ENCODE data around the gene GPATCH11. TPM values are rescaled to one million over a fixed set of nuclear protein-coding genes. Genes with fewer than 3 reads are reported as not detected.
A peak's percentile ranks its signal among the peaks of the same experiment; 100 is the strongest.

The GPATCH11 gene
- total RNA-seq, 1 donor from 2014 or later: 4.9 TPM

DNA sequence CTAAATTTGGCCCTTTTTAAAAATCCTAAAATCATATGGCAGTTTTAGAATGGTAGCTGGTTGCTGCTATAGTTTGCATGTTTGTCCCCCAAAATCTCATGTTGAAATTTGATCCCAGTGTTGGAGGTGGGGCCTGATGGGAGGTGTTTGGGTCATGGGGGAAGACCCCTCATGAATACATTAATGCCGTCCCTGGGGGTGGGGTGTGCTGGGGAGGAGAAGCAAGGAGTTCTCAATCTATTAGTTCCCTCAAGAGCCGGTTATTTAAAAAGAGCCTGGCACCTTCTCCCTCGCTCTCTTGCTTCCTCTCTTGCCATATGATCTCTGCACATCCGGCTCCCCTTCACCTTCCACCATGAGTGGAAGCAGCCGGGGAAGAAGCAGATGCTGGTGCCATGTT lies 20.8 kb downstream of the GPATCH11 start:
- no peak for DNase-seq (ENCODE audit: low read depth in 2 of 2)

DNA sequence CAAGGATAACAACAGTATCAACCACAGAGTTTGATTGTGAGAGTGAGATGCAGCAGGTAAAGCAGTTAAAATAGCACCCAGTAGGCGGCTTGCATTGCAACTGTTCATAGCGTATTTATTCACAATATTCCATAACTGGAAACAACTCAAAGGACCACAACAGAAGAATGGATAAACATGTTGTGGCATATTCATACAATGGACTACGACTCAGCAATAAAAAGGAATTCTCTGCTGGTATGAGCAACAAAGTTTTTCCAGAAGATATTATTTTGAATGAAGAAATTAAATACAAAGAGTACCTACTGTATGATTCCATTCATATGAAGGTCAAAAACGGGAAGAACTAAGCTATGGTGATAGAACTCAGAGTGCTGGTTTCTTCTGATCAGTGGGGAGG lies 25.2 kb downstream of the GPATCH11 start:
- DNase-seq (ENCODE audit: low read depth in 2 of 2): no peak

DNA sequence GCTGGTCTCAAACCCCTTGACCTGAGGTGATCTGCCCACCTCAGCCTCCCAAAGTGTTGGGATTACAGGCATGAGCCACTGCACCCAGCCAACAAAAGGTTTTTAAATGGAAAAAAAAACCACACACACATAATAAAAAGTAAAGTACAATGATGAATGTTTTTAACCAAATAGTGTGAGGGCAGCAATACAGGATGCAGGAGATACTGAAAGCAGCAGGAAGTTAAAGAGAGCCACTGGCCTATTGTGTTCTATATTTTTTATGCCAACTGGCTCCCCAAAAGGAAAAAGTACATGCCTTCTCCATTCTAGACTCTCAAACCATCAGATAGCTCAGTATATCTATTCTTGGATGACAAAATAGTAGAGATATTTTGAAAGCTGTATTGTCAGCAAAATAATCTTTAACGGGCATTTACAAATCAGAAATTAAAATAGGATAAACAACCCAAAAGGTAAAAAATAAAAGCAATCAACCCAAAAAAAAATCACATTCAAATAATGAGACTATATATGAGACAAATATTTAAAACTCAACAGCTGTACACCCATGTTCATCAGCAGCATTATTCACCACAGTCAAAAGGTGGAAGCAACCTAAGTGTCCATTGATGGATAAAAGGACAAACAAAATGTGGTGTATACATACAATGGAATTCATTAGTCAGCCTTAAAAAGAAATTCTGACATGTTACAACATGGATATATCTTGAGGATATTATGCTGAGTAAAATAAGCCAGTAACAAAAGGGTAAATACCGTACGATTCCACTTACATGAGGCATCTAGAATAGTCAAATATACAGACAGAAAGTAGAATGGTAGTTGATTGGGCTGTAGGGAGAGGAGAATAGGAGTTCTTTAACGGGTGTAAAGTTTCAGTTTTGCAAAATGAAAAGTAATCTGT lies 26.2 kb downstream of the GPATCH11 start:
- DNase-seq (ENCODE audit: low read depth in 2 of 2): peak; percentile 49 to 69

DNA sequence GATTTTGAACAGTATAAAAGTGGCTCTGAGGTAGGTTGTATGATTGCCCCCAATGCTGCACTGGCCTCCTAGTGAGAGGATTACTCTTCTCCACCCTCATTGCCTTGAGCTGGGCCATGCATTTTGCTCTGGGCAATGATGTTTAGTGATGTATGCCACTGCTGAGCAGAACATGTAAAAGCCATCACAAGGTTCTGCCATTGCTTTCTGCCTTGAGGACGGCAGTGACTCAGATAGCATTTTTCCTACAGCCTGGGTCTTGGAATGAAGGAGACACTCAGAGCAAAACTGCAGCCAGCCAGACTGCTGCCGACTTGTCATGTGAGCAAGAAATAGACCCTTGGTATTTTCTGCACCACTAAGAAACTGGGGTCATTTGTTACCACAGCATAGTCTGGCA lies 27.6 kb downstream of the GPATCH11 start:
- DNase-seq (ENCODE audit: low read depth in 2 of 2): no peak

DNA sequence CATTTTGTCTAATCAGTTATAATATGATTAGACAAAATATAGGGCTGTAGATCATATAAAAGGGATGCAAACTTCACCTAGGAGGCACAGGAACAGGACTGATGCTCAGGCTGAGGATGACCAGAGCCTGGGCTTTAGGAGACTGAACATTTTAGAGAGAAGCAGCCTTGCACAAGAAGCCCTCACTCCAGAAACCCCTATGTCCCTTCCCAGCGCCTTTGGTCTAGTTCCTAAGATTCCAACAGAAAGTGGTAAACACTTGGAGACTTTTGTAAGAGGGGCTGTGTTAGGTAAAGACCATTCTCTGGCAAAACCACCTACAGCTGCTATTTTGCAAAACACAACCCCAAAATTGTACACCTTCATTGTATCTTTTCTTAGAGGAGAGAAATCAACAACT lies 33.2 kb downstream of the GPATCH11 start:
- no peak for DNase-seq (ENCODE audit: low read depth in 2 of 2)

DNA sequence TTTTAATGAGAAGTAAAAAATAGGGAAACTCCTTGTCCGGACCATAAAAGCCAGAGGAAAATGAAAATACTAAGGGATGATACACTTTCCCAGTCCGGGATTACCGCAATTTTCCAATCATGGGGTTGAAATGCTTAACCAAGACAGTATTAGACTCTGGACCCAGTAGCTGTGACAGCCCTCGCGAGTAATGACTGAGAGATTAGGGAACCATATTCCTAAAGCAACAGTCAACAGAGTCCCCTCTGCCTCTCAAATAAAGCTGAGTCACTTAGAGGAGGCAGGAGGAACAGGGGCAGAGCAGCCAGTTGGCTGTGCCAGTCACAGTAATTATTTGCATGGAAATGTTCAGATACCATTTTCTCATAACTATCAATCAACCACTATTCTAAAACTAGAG lies 34.8 kb downstream of the GPATCH11 start:
- no peak for DNase-seq (ENCODE audit: low read depth in 2 of 2)

DNA sequence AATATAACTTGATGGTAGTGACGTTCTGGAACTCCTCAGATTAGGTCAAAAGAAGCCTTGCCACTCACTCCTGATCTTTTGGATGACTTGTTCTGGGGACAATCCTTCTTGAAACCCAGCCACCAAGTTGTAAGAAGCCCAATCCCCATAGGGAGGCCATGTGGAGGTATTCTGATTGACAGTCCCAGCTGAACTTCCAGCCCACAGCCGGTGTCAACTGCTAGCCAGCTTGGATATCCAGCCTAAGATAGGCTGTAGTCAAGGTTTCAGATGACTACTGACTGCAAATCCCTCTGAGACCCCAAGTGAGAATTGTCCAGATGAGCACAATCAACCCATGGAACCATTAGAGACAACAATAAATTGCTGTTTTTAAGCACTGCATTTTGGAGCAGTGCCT lies 41.1 kb downstream of the GPATCH11 start:
- no peak for DNase-seq (ENCODE audit: low read depth in 2 of 2)

DNA sequence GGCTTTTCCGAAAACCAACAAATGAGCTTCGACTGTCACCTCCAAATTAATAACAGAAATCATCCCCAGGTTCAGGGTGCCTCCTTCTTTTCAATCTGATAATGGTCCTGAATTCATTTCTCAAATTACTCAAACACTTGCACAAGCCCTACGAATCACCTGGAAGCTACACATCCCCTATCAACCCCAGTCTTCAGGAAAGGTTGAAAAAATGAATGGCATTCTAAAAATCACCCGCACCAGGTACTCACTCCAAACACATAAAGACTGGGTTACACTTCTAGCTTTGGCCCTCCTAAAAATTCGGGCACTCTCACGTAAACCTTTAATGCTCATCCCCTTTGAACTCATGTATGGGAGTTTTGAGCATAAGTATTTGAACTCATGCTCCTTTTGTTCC lies 48.6 kb downstream of the GPATCH11 start:
- DNase-seq (ENCODE audit: low read depth in 2 of 2): no peak

DNA sequence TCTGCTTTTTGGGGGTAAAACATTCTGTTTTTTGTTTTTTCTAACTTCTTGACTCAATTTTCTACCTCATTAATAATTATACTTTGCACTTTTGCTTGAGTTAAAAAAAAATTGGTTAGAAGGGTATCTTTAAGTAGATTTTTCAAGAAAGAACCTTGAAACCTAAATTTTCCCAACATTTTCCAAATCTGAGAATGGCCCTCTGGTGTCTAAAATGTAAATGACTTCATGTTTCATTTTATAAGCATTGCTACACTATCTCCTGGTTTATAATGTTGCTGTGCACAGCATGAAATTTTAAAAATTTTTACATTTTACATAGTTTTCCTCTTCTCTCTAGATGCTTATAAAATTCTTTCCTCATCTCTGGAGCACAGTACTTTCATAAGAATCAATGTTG lies 58.2 kb downstream of the GPATCH11 start:
- DNase-seq (ENCODE audit: low read depth in 2 of 2): no peak

DNA sequence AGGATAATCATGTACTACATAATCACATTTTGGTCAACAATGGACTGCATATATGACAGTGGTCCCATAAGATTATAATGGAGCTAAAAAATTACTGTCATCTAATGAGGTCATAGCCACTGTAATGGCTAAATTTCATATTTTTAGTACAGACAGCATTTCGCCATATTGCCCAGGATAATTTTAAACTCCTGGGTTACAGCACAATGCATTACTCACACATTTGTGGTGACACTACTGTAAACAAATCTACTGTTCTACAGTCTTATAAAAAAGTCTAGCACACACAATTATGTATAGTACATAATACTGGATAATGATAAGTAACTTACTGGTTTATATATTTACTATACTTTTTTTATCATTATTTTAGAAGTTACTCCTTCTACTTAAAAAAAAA lies 59.7 kb downstream of the GPATCH11 start:
- no peak for DNase-seq (ENCODE audit: low read depth in 2 of 2)

DNA sequence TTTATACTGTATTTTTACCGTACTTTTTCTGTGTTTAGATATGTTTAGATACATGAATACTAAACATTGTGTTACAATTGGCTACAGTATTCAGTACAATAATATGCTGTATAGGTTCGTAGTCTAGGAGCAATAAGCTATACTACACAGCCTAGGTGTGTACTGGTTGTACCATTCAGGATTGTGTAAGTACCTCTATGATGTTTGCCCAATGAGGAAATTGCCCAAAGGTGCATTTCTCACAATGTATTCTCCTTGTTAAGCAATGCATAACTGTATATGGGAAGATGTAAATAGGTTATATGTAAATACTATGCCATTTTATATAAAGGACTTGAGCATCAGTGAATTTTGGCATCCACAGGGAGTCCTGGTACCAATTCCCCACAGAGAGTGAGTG lies 61.7 kb downstream of the GPATCH11 start:
- DNase-seq (ENCODE audit: low read depth in 2 of 2): no peak

DNA sequence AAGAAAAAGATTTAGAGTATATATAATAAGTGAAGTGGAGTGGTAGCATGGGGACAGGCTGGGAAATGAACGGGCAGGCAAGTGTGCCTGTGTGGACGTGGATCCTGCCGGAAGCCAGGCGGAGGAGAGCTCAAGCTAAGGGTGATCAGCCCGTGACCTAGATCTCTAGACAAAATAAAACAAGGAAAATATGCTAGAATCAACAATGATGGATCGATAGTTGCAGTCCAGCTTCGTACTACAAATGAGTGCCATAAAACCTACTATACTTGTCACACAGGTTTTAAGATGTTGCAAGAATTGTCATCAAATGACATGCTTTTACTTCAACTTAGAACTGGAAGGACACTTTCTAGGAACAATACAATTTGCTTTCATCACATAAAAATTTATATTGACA lies 64.0 kb downstream of the GPATCH11 start:
- DNase-seq (ENCODE audit: low read depth in 2 of 2): no peak

Other genes starting within 250 kb of the GPATCH11 start
- gene STRN, start 118.0 kb upstream of the GPATCH11 start, total RNA-seq: 15.0 and 19.0 TPM in 2 replicates
- 26.4 and 28.6 TPM in 2 replicates for gene HEATR5B, start 146 bp upstream of the GPATCH11 start, total RNA-seq
- gene EIF2AK2, start 72.5 kb downstream of the GPATCH11 start, total RNA-seq: 17.2 and 20.4 TPM in 2 replicates
- gene SULT6B1, start 104.2 kb downstream of the GPATCH11 start, total RNA-seq: not detected in 2 replicates
- 6.7 and 11.0 TPM in 2 replicates for gene CEBPZOS, start 112.0 kb downstream of the GPATCH11 start, total RNA-seq
- 28.8 and 31.5 TPM in 2 replicates for gene CEBPZ, start 147.1 kb downstream of the GPATCH11 start, total RNA-seq
- 9.2 and 10.1 TPM in 2 replicates for gene NDUFAF7, start 147.1 kb downstream of the GPATCH11 start, total RNA-seq
- gene PRKD3, start 240.3 kb downstream of the GPATCH11 start, total RNA-seq: 47.8 and 55.9 TPM in 2 replicates